GM12864 (cell line): ENCODE results near the gene PDGFD.

ENCODE experiments used
- DNase-seq: peaks from one replicate; pipeline ENCODE4 v3.0.0-alpha.2; 2011; ENCODE audit warnings: low read depth
- H3K4me3 ChIP-seq: 2 replicates; pipeline ENCODE4 v1.5.1; 2011; ENCODE audit warnings: mild to moderate bottlenecking, low read depth, low read length, control low read depth
- CTCF ChIP-seq: IDR thresholded peaks from 2 replicates; pipeline ENCODE4 v1.5.1; 2011; ENCODE audit warnings: low read depth, mild to moderate bottlenecking, moderate library complexity, low read length, control low read depth, inconsistent platforms; ENCODE audit errors: missing control alignments

The PDGFD gene

GRCh38 chr11:103890654-103891053 is 273.3 kb downstream of the PDGFD start:
- no peak overlapping the region for H3K4me3 ChIP-seq
- no peak for DNase-seq
- no peak for TF ChIP-seq CTCF

- no peak for DNase-seq
- TF ChIP-seq CTCF = no peak
- H3K4me3 ChIP-seq = no peak overlapping the region
Measured at GRCh38 chr11:103889679-103890078, 274.3 kb downstream of the PDGFD start.

- no peak for TF ChIP-seq CTCF
- no peak overlapping the region for H3K4me3 ChIP-seq
- no peak for DNase-seq
Measured at GRCh38 chr11:103888541-103888951, 275.4 kb downstream of the PDGFD start.

GRCh38 chr11:103887001-103887658 is 276.8 kb downstream of the PDGFD start:
- no peak overlapping the region for H3K4me3 ChIP-seq
- DNase-seq = no peak
- TF ChIP-seq CTCF = no peak

- no peak for TF ChIP-seq CTCF
- H3K4me3 ChIP-seq = no peak overlapping the region
- DNase-seq = no peak
Measured at GRCh38 chr11:103883856-103884255, 280.1 kb downstream of the PDGFD start.

- DNase-seq = no peak
- H3K4me3 ChIP-seq = no peak overlapping the region
- TF ChIP-seq CTCF = no peak
Measured at GRCh38 chr11:103883291-103883690, 280.7 kb downstream of the PDGFD start.

GRCh38 chr11:103881584-103881983 is 282.4 kb downstream of the PDGFD start:
- H3K4me3 ChIP-seq = no peak overlapping the region
- no peak for TF ChIP-seq CTCF
- DNase-seq = no peak
